Measurements from ENCODE around the gene KDF1.

Gene KDF1

GRCh38 chr1:26959270-26959669, 998 bp downstream of the KDF1 start:
- TF ChIP-seq, protein P1, sequence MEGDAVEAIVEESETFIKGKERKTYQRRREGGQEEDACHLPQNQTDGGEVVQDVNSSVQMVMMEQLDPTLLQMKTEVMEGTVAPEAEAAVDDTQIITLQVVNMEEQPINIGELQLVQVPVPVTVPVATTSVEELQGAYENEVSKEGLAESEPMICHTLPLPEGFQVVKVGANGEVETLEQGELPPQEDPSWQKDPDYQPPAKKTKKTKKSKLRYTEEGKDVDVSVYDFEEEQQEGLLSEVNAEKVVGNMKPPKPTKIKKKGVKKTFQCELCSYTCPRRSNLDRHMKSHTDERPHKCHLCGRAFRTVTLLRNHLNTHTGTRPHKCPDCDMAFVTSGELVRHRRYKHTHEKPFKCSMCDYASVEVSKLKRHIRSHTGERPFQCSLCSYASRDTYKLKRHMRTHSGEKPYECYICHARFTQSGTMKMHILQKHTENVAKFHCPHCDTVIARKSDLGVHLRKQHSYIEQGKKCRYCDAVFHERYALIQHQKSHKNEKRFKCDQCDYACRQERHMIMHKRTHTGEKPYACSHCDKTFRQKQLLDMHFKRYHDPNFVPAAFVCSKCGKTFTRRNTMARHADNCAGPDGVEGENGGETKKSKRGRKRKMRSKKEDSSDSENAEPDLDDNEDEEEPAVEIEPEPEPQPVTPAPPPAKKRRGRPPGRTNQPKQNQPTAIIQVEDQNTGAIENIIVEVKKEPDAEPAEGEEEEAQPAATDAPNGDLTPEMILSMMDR (IDR thresholded peaks at IDR 0.05), result no peak

DNA sequence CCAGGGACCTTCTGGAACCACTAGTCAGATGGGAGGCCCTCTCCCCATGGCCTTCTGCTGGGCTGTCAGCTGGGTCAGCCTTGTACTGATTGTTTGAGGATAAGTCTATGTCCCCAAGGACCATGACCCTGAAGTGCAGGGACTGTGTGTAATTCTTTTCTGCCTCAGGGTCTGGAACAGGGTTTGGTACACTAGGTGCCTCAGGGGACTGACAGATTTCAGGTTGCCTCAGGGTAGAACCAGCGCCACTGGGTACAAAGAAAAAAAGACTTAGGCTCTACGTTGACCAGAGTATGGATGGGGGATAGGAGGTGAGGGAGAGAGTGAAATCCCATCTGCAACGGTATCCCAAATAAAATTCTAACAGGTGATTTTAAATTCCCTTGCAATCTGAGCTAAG, 3.0 kb downstream of the KDF1 start:
- TF ChIP-seq, protein P1 (IDR thresholded peaks at IDR 0.05), result no peak

DNA sequence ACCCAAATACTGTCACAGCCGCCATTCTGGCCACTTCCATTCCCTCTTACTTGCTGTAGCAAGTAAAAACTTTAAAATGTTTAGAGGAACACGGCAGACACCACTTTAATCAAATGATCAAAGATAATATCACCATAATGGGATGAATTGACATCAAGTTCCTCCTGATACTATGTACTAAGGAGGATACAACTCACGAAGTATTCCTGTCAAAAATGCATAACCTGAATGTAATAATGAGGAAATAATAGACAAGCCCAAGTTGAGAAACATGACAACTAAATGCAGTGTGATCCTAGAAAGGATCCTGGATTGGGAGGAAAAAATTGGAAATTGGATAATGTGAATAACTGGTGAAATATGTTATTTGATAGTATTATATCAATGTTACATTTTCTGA, 3.9 kb downstream of the KDF1 start:
- TF ChIP-seq, protein P1 (IDR thresholded peaks at IDR 0.05), result no peak

DNA sequence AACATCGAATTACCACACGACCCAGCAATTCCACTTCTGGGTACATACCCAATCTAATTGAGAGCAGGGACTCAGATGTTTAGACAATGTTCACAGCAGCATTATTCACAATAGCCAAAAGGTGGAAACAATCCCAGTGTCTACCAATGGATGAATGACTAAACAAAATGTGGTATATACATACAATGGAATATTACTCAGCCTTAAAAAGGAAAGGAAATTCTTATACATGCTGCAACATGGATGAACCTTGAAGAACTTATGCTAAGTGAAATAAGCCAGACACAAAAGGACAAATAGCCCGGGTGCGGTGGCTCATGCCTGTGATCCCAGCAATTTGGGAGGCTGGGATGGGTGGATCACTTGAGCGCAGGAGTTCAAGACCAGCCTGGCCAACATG, 6.9 kb downstream of the KDF1 start:
- TF ChIP-seq, protein P1 (IDR thresholded peaks at IDR 0.05), result no peak

DNA sequence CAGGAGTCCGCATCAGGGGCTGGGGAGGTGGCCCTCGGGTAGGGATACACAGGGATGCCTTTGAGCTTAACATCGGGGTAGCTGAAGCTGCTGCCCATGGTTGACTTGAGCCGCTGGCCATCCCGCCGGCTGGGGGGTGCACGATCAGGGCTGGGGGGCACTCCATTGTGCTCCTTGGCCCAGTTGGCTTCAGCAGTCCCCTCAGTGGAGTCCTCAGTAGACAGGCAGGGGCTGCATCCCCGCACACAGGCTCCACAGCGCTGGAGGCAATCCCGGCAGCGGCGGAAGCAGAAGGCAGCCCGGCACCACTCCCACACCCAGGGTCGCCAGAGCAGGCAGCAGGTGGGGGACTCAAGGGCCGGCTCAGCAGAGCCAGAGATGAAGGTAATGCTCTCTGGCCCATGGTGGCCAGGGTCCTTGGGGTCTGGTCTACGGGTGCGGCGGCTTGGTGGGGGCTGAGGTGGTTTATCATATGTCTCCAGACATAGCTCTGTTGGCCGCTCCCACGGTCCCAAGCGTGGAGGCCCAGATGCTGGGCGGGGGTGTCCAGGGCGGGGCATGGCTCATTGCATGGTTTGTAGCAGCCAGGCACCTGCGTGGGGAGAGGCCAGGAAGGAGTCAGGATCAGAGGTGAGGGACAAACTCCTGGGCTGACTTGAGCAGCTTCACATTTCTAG, 8.3 kb downstream of the KDF1 start:
- TF ChIP-seq, protein P1 (IDR thresholded peaks at IDR 0.05), result no peak

DNA sequence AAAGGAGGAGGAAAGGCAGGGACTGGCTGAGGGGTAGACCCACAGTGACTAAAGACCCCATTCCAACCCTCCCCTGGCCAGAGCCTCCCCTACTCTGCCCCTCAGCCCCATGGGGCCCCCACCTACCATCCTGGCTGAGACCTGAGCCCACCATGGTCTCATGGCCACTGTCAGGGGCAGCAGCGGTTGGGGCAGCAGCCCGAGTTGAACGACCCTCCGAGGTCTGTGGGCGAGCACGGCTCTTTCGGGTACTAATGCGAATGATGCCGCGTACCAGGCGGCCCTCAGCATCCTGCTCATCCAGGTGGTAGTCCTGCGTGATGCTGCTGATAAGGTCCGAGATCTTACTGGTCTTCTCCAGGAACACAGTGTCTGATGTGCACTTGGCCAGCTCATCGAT, 9.1 kb downstream of the KDF1 start:
- TF ChIP-seq, protein P1 (IDR thresholded peaks at IDR 0.05), result no peak

DNA sequence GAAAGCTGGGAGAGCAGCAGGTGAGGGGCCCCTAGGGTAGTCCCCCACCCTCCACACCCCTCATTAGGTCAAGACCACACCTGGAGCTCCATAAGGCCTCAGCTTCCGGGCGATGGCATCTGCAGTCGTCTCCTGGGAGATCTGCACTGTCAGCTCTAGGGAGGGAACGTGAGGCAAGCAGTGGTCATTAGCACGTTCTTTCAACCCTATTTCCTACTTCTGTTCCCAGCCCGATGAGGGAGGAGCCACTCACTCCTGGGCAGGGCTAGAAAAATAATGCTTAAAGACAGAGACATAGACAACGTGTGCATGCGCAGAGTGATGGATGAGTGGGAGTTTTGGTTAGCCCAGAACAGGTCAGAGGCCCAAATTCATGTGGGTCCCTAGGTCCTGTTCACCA, 9.7 kb downstream of the KDF1 start:
- TF ChIP-seq, protein P1 (IDR thresholded peaks at IDR 0.05), result no peak

DNA sequence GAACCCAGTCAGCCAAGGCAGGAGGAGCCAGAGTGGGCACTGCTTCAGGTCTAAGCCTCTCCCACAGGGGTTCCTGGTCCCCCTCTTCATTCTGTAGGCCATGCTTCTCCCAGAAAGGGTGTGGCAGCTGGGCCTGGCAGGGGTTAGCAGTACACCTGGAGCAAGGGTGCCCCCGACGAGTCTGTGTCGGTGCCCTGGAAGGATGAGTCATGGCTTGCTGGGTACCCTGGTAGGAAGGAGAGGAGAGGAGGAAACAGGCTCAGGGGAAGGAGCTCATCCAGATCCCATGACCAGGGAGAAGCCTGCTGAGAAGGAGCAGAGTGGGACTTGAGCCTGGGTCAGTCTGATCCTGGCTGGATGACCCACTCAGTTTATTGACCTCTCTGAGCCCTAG, 10.3 kb downstream of the KDF1 start:
- TF ChIP-seq, protein P1 (IDR thresholded peaks at IDR 0.05), result no peak

Measured in LNCAP (cell line).